H9 (cell line): ENCODE data around the gene KANK4. TPM values are rescaled to one million over a fixed set of nuclear protein-coding genes. Genes with fewer than 3 reads are reported as not detected.

Source experiments
- DNase-seq: peaks from one replicate; pipeline ENCODE4 v3.0.0-alpha.2; 2017
- H2AFZ ChIP-seq: one replicate; pipeline ENCODE4 v1.6.1; 2013; ENCODE audit warnings: mild to moderate bottlenecking, low read length, control low read depth, moderate library complexity
- H2AK5ac ChIP-seq: 2 replicates; pipeline ENCODE4 v1.6.1; 2013; ENCODE audit warnings: low read length, control low read depth, mixed read lengths; ENCODE audit not compliant: insufficient read length
- H2BK120ac ChIP-seq: one replicate; pipeline ENCODE4 v1.6.1; 2013; ENCODE audit warnings: low read depth, mild to moderate bottlenecking, low read length, control low read depth, inconsistent platforms; ENCODE audit not compliant: poor library complexity, severe bottlenecking
- H2BK12ac ChIP-seq: 2 replicates; pipeline ENCODE4 v1.6.1; 2013; ENCODE audit warnings: low read length, control low read depth, mixed read lengths, low read depth; ENCODE audit not compliant: insufficient read length
- H2BK15ac ChIP-seq: 2 replicates; pipeline ENCODE4 v1.6.1; 2013; ENCODE audit warnings: low read depth, low read length, control low read depth
- H2BK20ac ChIP-seq: one replicate; pipeline ENCODE4 v1.6.1; 2013; ENCODE audit warnings: low read depth, mild to moderate bottlenecking, low read length, control low read depth, inconsistent platforms; ENCODE audit not compliant: poor library complexity, severe bottlenecking
- H2BK5ac ChIP-seq: 2 replicates; pipeline ENCODE4 v1.6.1; 2013; ENCODE audit warnings: low read length, control low read depth, mixed read lengths; ENCODE audit not compliant: insufficient read length
- H3K14ac ChIP-seq: 2 replicates; pipeline ENCODE4 v1.6.1; 2013; ENCODE audit warnings: low read length, control low read depth; ENCODE audit not compliant: insufficient read depth
- H3K18ac ChIP-seq: 2 replicates; pipeline ENCODE4 v1.6.1; 2013; ENCODE audit warnings: low read depth, mild to moderate bottlenecking, mixed read lengths, low read length, control low read depth; ENCODE audit not compliant: insufficient read length
- H3K23ac ChIP-seq: 2 replicates; pipeline ENCODE4 v1.6.1; 2013; ENCODE audit warnings: low read length, control low read depth, mixed read lengths, low read depth; ENCODE audit not compliant: insufficient read length
- H3K23me2 ChIP-seq: 2 replicates; pipeline ENCODE4 v1.6.1; 2013; ENCODE audit warnings: low read depth, mild to moderate bottlenecking, mixed read lengths, low read length, control low read depth; ENCODE audit not compliant: insufficient read length, poor library complexity, severe bottlenecking
- H3K27ac ChIP-seq: 2 replicates; pipeline ENCODE4 v1.5.1; 2013; ENCODE audit warnings: low read length, control low read depth, mixed read lengths, low read depth; ENCODE audit not compliant: insufficient read length
- H3K27me3 ChIP-seq: 2 replicates; pipeline ENCODE4 v1.6.1; 2013; ENCODE audit warnings: low read length, control low read depth, inconsistent platforms; ENCODE audit not compliant: insufficient read depth
- H3K4ac ChIP-seq: 2 replicates; pipeline ENCODE4 v1.6.1; 2013; ENCODE audit warnings: low read depth, mild to moderate bottlenecking, control low read depth, inconsistent platforms, low read length, moderate library complexity
- H3K4me1 ChIP-seq: 2 replicates; pipeline ENCODE4 v1.6.1; 2013; ENCODE audit warnings: low read length, control low read depth, inconsistent platforms; ENCODE audit not compliant: insufficient read depth
- H3K4me2 ChIP-seq: 2 replicates; pipeline ENCODE4 v1.6.1; 2013; ENCODE audit warnings: low read length, control low read depth, mixed read lengths; ENCODE audit not compliant: insufficient read length, insufficient read depth
- H3K56ac ChIP-seq: 2 replicates; pipeline ENCODE4 v1.6.1; 2013; ENCODE audit warnings: low read depth, mild to moderate bottlenecking, mixed read lengths, low read length, control low read depth; ENCODE audit not compliant: insufficient read length
- H3K79me1 ChIP-seq: 2 replicates; pipeline ENCODE4 v1.6.1; 2013; ENCODE audit warnings: low read depth, mild to moderate bottlenecking, moderate library complexity, low read length, control low read depth, inconsistent platforms; ENCODE audit not compliant: insufficient read depth, poor library complexity, severe bottlenecking
- H3K79me2 ChIP-seq: 2 replicates; pipeline ENCODE4 v1.6.1; 2013; ENCODE audit warnings: low read length, control low read depth, inconsistent platforms; ENCODE audit not compliant: insufficient read depth
- H3K9ac ChIP-seq: 2 replicates; pipeline ENCODE4 v1.6.1; 2013; ENCODE audit warnings: low read length, control low read depth, mixed read lengths; ENCODE audit not compliant: insufficient read length; ENCODE audit errors: extremely low read depth
- H3K9me3 ChIP-seq: one replicate; pipeline ENCODE4 v1.6.1; 2013; ENCODE audit warnings: low read depth, low read length, inconsistent platforms; ENCODE audit not compliant: control insufficient read depth
- H3T11ph ChIP-seq: one replicate; pipeline ENCODE4 v1.6.1; 2013; ENCODE audit warnings: mild to moderate bottlenecking, low read length, control low read depth, inconsistent platforms
- H4K20me1 ChIP-seq: one replicate; pipeline ENCODE4 v1.6.1; 2013; ENCODE audit not compliant: control insufficient read depth, insufficient read length, insufficient read depth
- H4K5ac ChIP-seq: 2 replicates; pipeline ENCODE4 v1.6.1; 2013; ENCODE audit warnings: low read depth, mild to moderate bottlenecking, mixed read lengths, low read length, control low read depth; ENCODE audit not compliant: insufficient read length
- H4K8ac ChIP-seq: replicated peaks from 2 replicates; pipeline ENCODE4 v1.6.1; 2013; ENCODE audit warnings: low read length, control low read depth, mixed read lengths, low read depth; ENCODE audit not compliant: insufficient read length
- H4K91ac ChIP-seq: 2 replicates; pipeline ENCODE4 v1.6.1; 2013; ENCODE audit warnings: low read depth, mild to moderate bottlenecking, moderate library complexity, mixed read lengths, low read length, control low read depth; ENCODE audit not compliant: insufficient read length
- H3K27ac Mint-ChIP-seq, 3 experiments: 2 replicates in 2 of 3; 3 replicates in 1 of 3; pipeline ENCODE4 v1.8.0; 2020 to 2021; ENCODE audit warnings: mixed read lengths in 3 of 3, mild to moderate bottlenecking in 1 of 3, moderate library complexity in 1 of 3
- H3K27me3 Mint-ChIP-seq: 2 replicates; pipeline ENCODE4 v1.8.0; 2021; ENCODE audit warnings: low read depth, mild to moderate bottlenecking, moderate library complexity, mixed read lengths
- H3K36me3 Mint-ChIP-seq, 3 experiments: 2 replicates in 2 of 3; 3 replicates in 1 of 3; pipeline ENCODE4 v1.8.0; 2020 to 2021; ENCODE audit warnings: low read depth in 3 of 3, mixed read lengths in 3 of 3; ENCODE audit not compliant: insufficient read depth in 1 of 3
- H3K4me1 Mint-ChIP-seq, 2 experiments: 2 replicates each; pipeline ENCODE4 v1.8.0; 2020; ENCODE audit warnings: mixed read lengths in 2 of 2
- H3K4me3 Mint-ChIP-seq, 2 experiments: 2 replicates in 1 of 2; 3 replicates in 1 of 2; pipeline ENCODE4 v1.8.0; 2020 to 2021; ENCODE audit warnings: mild to moderate bottlenecking in 2 of 2, mixed read lengths in 2 of 2, moderate library complexity in 1 of 2
- H3K9me3 Mint-ChIP-seq, 2 experiments: 2 replicates in 1 of 2; 3 replicates in 1 of 2; pipeline ENCODE4 v1.8.0; 2020; ENCODE audit warnings: mild to moderate bottlenecking in 2 of 2, mixed read lengths in 2 of 2, moderate library complexity in 1 of 2
- CTCF ChIP-seq: fragments of 200-600 bp; sonication (generic); conservative IDR thresholded peaks from 3 replicates; pipeline ENCODE4 v1.8.0; 2021; ENCODE audit warnings: antibody characterized with exemption, mild to moderate bottlenecking
- WGBS: extraction: QIAGEN DNeasy Blood & Tissue Kit; methylation state at CpG from one replicate; pipeline ENCODE4 v1.1.7; 2013; ENCODE audit warnings: missing lambda C conversion rate, low lambda C conversion rate, mixed read lengths; ENCODE audit not compliant: insufficient read length; ENCODE audit errors: extremely low coverage; 5-methylcytosine and 5-hydroxymethylcytosine counted together
- total RNA-seq: library from RNA; stranded (reverse); gene quantifications from 2 replicates; pipeline ENCODE4 v1.2.1, GENCODE V29; 2021

The KANK4 gene
- total RNA-seq, 1 experiment from 2014 or later: 0.15 TPM

GRCh38 chr1:62294261-62294660 lies 25.0 kb downstream of the KANK4 start:
- Histone ChIP-seq H3K9me3 (no peaks in the 10 kb centered on the region), H2BK15ac (no peak overlapping the region), H3K18ac (no peak overlapping the region), H3K79me2 (no peaks in the 10 kb centered on the region), H3K79me1 (no peaks in the 10 kb centered on the region), H3K4ac (no peak overlapping the region), H2AK5ac (no peak overlapping the region), H3T11ph (no peak overlapping the region), H3K14ac (no peak overlapping the region), H3K27ac (no peak overlapping the region), H3K9ac (no peak overlapping the region), H2BK5ac (no peak overlapping the region), H3K4me1 (peaks cover 9% of the 10 kb centered on the region; the same call in 1 of the 2 replicates), H3K27me3 (peaks cover 2% of the 10 kb centered on the region; the same call in 1 of the 2 replicates), H3K4me2 (no peak overlapping the region), H3K23ac (no peak overlapping the region), H2BK120ac (no peak overlapping the region), H3K23me2 (no peaks in the 10 kb centered on the region), H2AFZ (no peak overlapping the region), H2BK20ac (no peak overlapping the region), H4K8ac (no peak overlapping the region), H3K56ac (no peak overlapping the region), H4K20me1 (no peaks in the 10 kb centered on the region), H2BK12ac (no peak overlapping the region), H4K91ac (no peak overlapping the region), H4K5ac (no peak overlapping the region)
- no peak overlapping the region for H3K27ac Mint-ChIP-seq
- H3K36me3 Mint-ChIP-seq: no peaks in the 10 kb centered on the region
- DNase-seq: peak; percentile 59
- WGBS: no CpG with 5 or more reads among the region's 5 CpGs
- H3K4me3 Mint-ChIP-seq: no peak overlapping the region
- H3K9me3 Mint-ChIP-seq: no peaks in the 10 kb centered on the region
- peaks cover 14 to 24% of the 10 kb centered on the region in 2 experiments for H3K4me1 Mint-ChIP-seq
- TF ChIP-seq CTCF: peak; percentile 44; the same call in 2 of the 3 replicates
- peaks cover 37% of the 10 kb centered on the region for H3K27me3 Mint-ChIP-seq
